Naive thymus-derived CD8-positive, alpha-beta T cell (primary cell): Measurements from ENCODE around the gene MRGPRD. TPM values are rescaled to one million over a fixed set of nuclear protein-coding genes. Genes with fewer than 3 reads are reported as not detected.

Experiments
- ATAC-seq, 2 donors: fragments of 150-1000 bp; cut with Tn5 transposase in 1 of 2; sonication (Bioruptor Pico), chemical (Tn5 transposase) in 1 of 2; 1 replicate in 1 of 2; 2 replicates in 1 of 2; pipeline ENCODE4 v1.10.0; 2021; ENCODE audit warnings: mild to moderate bottlenecking in 2 of 2, moderate library complexity in 2 of 2
- POLR2A ChIA-PET: fragments of 350-600 bp; sonication (Branson Sonifier 250); formaldehyde crosslinking; loops from one replicate; lab custom pipeline; 2021; ENCODE audit warnings: antibody characterized with exemption; lab: Charles Lee
- DNase-seq, 10 donors: peaks; one replicate each; pipeline versions ENCODE4 v3.0.0 to v3.0.0-alpha.2; 2020 to 2022
- H3K27ac Mint-ChIP-seq, 10 donors: one replicate each; pipeline ENCODE4 v1.8.0; 2020 to 2022; ENCODE audit warnings: mild to moderate bottlenecking in 10 of 10, mixed read lengths in 10 of 10, moderate library complexity in 4 of 10, inconsistent platforms in 1 of 10
- H3K27me3 Mint-ChIP-seq, 5 donors: one replicate each; pipeline ENCODE4 v1.8.0; 2021 to 2022; ENCODE audit warnings: mixed read lengths in 5 of 5
- H3K36me3 Mint-ChIP-seq, 3 donors: one replicate each; pipeline ENCODE4 v1.8.0; 2020 to 2022; ENCODE audit warnings: mixed read lengths in 3 of 3, mild to moderate bottlenecking in 2 of 3, inconsistent platforms in 1 of 3
- H3K4me1 Mint-ChIP-seq, 4 donors: one replicate each; pipeline ENCODE4 v1.8.0; 2021 to 2022; ENCODE audit warnings: mixed read lengths in 4 of 4
- H3K4me3 Mint-ChIP-seq, 10 donors: one replicate each; pipeline ENCODE4 v1.8.0; 2020 to 2022; ENCODE audit warnings: mild to moderate bottlenecking in 10 of 10, mixed read lengths in 10 of 10, moderate library complexity in 6 of 10, inconsistent platforms in 1 of 10
- H3K9me3 Mint-ChIP-seq, 9 donors: one replicate each; pipeline ENCODE4 v1.8.0; 2020 to 2022; ENCODE audit warnings: mixed read lengths in 9 of 9, mild to moderate bottlenecking in 3 of 9, inconsistent platforms in 1 of 9, moderate library complexity in 1 of 9
- polyA plus RNA-seq, 3 donors: library from polyadenylated mRNA; unstranded; fragments of 300-500 nt; fragmentation: Illumina TruSeq; gene quantifications; one replicate each; pipeline ENCODE4 v1.2.3, GENCODE V29; 2021
- total RNA-seq, 8 experiments: library from RNA in 2 of 8; stranded (reverse) in 2 of 8; gene quantifications; one replicate each; pipeline ENCODE4 v1.2.3 and lab custom pipeline; 2021 to 2026

MRGPRD gene
- total and polyA plus RNA-seq, 5 experiments from 2014 or later, result 0.36 TPM; not detected in 4

DNA sequence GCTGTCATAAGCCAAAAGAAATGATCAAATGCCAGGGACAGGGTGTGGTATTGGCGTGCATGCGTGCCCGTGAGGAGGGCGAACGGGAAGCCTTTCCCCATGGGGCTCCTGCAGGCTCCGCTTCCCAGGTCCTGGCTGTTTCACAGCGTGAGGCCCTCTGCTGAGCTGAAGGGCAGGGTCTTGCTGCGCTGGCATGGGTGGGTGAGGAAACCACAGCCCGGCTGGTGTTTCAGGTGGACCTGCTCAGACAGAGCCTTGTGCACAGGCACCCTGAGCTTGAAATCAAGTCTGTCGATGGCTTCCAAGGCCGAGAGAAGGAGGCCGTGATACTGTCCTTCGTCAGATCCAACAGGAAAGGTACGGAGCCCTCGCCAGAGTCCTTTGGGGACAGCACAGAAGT is 45.7 kb downstream of the MRGPRD start:
- Mint-ChIP-seq H3K27me3 (no peaks in the 10 kb centered on the region), H3K27ac (no peak overlapping the region), H3K36me3 (peaks cover 5 to 41% (median 10%) of the 10 kb centered on the region in 3 donors), H3K4me1 (peaks cover 0 to 3% (median 0%) of the 10 kb centered on the region in 4 donors), H3K4me3 (no peak overlapping the region), H3K9me3 (no peaks in the 10 kb centered on the region)
- POLR2A ChIA-PET, result no interaction called here
- DNase-seq (no peak), ATAC-seq (no peak)

- ATAC-seq (no peak), DNase-seq (no peak)
- H3K4me1 Mint-ChIP-seq, result peaks cover 0 to 3% (median 0%) of the 10 kb centered on the region in 4 donors
- peaks cover 6 to 44% (median 12%) of the 10 kb centered on the region in 3 donors for H3K36me3 Mint-ChIP-seq
- H3K9me3 Mint-ChIP-seq, result no peaks in the 10 kb centered on the region
- no peak overlapping the region for H3K4me3 Mint-ChIP-seq
- H3K27me3 Mint-ChIP-seq, result no peaks in the 10 kb centered on the region
- POLR2A ChIA-PET, result no interaction called here
- H3K27ac Mint-ChIP-seq, result no peak overlapping the region
Measured at GRCh38 chr11:68934666-68935065, 46.1 kb downstream of the MRGPRD start.

DNA sequence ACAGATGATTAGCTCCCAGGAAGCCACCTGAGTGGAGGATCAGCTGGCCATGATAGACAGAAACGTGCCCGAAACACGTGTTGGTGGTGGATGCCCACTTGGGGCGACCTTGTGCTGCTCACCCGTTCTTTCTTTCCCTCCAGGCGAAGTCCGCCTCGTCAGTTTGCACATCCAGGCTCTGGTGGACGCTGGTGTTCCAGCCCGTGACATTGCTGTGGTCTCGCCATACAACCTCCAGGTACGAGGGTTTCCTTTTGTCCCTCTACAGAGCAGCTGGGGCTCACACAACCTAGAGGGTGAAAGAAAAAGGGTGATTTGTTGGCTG is 46.5 kb downstream of the MRGPRD start:
- H3K27me3 Mint-ChIP-seq, result no peaks in the 10 kb centered on the region
- H3K4me3 Mint-ChIP-seq, result no peak overlapping the region
- H3K4me1 Mint-ChIP-seq, result peaks cover 0 to 3% (median 0%) of the 10 kb centered on the region in 4 donors
- DNase-seq (no peak), ATAC-seq (no peak)
- H3K36me3 Mint-ChIP-seq, result peaks cover 6 to 48% (median 15%) of the 10 kb centered on the region in 3 donors
- no peaks in the 10 kb centered on the region for H3K9me3 Mint-ChIP-seq
- POLR2A ChIA-PET, result no interaction called here
- no peak overlapping the region for H3K27ac Mint-ChIP-seq

GRCh38 chr11:68933605-68934320 is 47.0 kb downstream of the MRGPRD start:
- no peak overlapping the region for H3K27ac Mint-ChIP-seq
- H3K9me3 Mint-ChIP-seq, result no peaks in the 10 kb centered on the region
- H3K36me3 Mint-ChIP-seq, result peaks cover 6 to 48% (median 17%) of the 10 kb centered on the region in 3 donors
- H3K27me3 Mint-ChIP-seq, result no peaks in the 10 kb centered on the region
- no peak for ATAC-seq
- H3K4me3 Mint-ChIP-seq, result no peak overlapping the region
- DNase-seq, result no peak
- peaks cover 0 to 3% (median 0%) of the 10 kb centered on the region in 4 donors for H3K4me1 Mint-ChIP-seq
- POLR2A ChIA-PET, result no interaction called here

GRCh38 chr11:68932933-68933577 is 47.7 kb downstream of the MRGPRD start:
- H3K36me3 Mint-ChIP-seq, result peaks cover 6 to 51% (median 17%) of the 10 kb centered on the region in 3 donors
- ATAC-seq, result no peak
- H3K4me3 Mint-ChIP-seq, result no peak overlapping the region

GRCh38 chr11:68932358-68932757 is 48.4 kb downstream of the MRGPRD start:
- no peak overlapping the region for H3K4me3 Mint-ChIP-seq
- DNase-seq (no peak), ATAC-seq (no peak)
- peaks cover 0 to under 1% (median 0%) of the 10 kb centered on the region in 9 donors for H3K9me3 Mint-ChIP-seq
- no peak overlapping the region for H3K27ac Mint-ChIP-seq
- POLR2A ChIA-PET, result no interaction called here
- H3K27me3 Mint-ChIP-seq, result no peaks in the 10 kb centered on the region
- H3K4me1 Mint-ChIP-seq, result peaks cover 0 to 3% (median under 1%) of the 10 kb centered on the region in 4 donors
- H3K36me3 Mint-ChIP-seq, result peaks cover 8 to 55% (median 22%) of the 10 kb centered on the region in 3 donors

More at GRCh38 chr11:68932933-68933577, 47.7 kb downstream of the MRGPRD start:
- POLR2A ChIA-PET, result no interaction called here
- no peaks in the 10 kb centered on the region for H3K27me3 Mint-ChIP-seq
- H3K9me3 Mint-ChIP-seq, result no peaks in the 10 kb centered on the region
- peaks cover 0 to 3% (median 0%) of the 10 kb centered on the region in 4 donors for H3K4me1 Mint-ChIP-seq
- DNase-seq, result no peak
- H3K27ac Mint-ChIP-seq, result peak overlapping the region in 1 of 10 donors; percentile 44

GRCh38 chr11:68931911-68932310 is 48.9 kb downstream of the MRGPRD start:
- no peaks in the 10 kb centered on the region for H3K27me3 Mint-ChIP-seq
- peaks cover 12 to 55% (median 26%) of the 10 kb centered on the region in 3 donors for H3K36me3 Mint-ChIP-seq
- DNase-seq (no peak), ATAC-seq (no peak)
- peaks cover 0 to 5% (median 2%) of the 10 kb centered on the region in 4 donors for H3K4me1 Mint-ChIP-seq
- H3K27ac Mint-ChIP-seq, result peak overlapping the region in 1 of 10 donors; percentile 11
- peaks cover 0 to 5% (median 0%) of the 10 kb centered on the region in 9 donors for H3K9me3 Mint-ChIP-seq
- POLR2A ChIA-PET, result no interaction called here
- H3K4me3 Mint-ChIP-seq, result no peak overlapping the region

DNA sequence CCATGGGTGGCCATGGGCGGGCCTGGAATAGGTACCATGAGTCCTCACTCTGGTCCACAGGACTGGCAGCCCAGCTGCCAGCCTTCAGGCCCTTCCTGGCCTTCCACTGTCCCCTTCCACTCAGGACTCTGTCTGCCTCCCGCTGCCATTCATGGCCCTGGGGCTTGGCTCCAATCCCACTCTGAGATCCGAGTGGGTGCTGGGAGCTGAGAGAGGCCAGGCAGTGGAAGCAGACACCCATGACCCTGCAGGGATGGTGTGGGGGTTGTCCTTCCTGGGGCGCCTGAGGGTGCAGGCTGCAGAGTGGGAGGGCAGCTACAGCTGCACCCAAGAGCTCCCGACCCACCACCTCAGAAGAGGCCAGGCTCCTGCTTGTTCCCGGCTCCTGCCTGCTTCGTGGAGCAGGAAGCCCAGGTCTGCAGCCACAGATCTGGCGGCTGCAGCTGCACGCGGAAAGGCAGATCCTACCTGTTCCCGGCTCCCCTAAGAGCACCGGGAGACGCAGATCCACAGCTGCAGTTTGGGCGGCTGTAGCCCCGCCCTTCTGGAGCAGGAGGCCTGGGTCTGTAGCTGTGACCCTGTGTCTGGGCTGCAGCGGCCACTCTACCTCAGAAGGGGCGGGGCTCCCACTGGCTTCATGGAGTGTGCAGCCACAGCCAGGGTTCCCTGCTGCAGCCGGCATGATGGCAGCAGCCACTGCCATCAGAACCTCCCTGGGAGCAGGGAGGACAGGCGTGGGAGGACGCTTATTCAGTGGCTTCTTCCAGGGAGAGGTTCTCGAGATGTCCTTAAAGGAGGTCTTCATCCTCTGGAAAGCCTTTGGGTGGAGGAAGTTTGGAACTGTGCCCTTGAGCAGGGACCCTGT is 49.6 kb downstream of the MRGPRD start:
- Mint-ChIP-seq H3K4me3 (no peak overlapping the region), H3K4me1 (peaks cover 0 to 5% (median 2%) of the 10 kb centered on the region in 4 donors), H3K27me3 (no peaks in the 10 kb centered on the region), H3K36me3 (peaks cover 13 to 55% (median 32%) of the 10 kb centered on the region in 3 donors), H3K27ac (peak overlapping the region in 1 of 10 donors; percentile 11), H3K9me3 (peaks cover 0 to 11% (median 2%) of the 10 kb centered on the region in 9 donors)
- DNase-seq, result no peak
- POLR2A ChIA-PET, result no interaction called here
- ATAC-seq, result no peak

Other genes starting within 250 kb of the MRGPRD start
- 1 to 10 TPM; 3.8 to 5.3 TPM for gene TESMIN, start 229.5 kb downstream of the MRGPRD start, total RNA-seq
- 1 to 10 TPM in 2 of 3 donors, under 1 TPM in 1; 0.66 to 2.8 (median 2.3) TPM for gene TESMIN, start 229.5 kb downstream of the MRGPRD start, polyA plus RNA-seq
- gene CPT1A, start 139.1 kb downstream of the MRGPRD start, total RNA-seq, result 10 to 100 TPM; 23.3 to 34.4 TPM
- gene CPT1A, start 139.1 kb downstream of the MRGPRD start, polyA plus RNA-seq, result 1 to 10 TPM; 3.1 to 4.7 (median 3.4) TPM
- 10 to 100 TPM; 40.7 to 41.4 TPM for gene MRPL21, start 77.2 kb downstream of the MRGPRD start, total RNA-seq
- gene MRPL21, start 77.2 kb downstream of the MRGPRD start, polyA plus RNA-seq, result 100 to 1,000 TPM; 109 to 134 (median 127) TPM
- gene IGHMBP2, start 77.1 kb downstream of the MRGPRD start, total RNA-seq, result 10 to 100 TPM; 28.5 to 32.5 TPM
- gene IGHMBP2, start 77.1 kb downstream of the MRGPRD start, polyA plus RNA-seq, result 10 to 100 TPM in 1 of 3 donors, 1 to 10 TPM in 2; 5.1 to 10.5 (median 6.0) TPM
- gene MRGPRF, start 32.3 kb upstream of the MRGPRD start, total RNA-seq, result not detected
- gene MRGPRF, start 32.3 kb upstream of the MRGPRD start, polyA plus RNA-seq, result not detected
- 10 to 100 TPM; 25.4 to 27.2 TPM for gene TPCN2, start 67.9 kb upstream of the MRGPRD start, total RNA-seq
- 1 to 10 TPM; 3.8 to 6.3 (median 4.9) TPM for gene TPCN2, start 67.9 kb upstream of the MRGPRD start, polyA plus RNA-seq
- gene SMIM38, start 174.9 kb upstream of the MRGPRD start, total RNA-seq, result under 1 TPM; 0.36 to 0.49 TPM
- under 1 TPM in 1 of 3 donors, not detected in 2; 0.11 TPM for gene SMIM38, start 174.9 kb upstream of the MRGPRD start, polyA plus RNA-seq